WTC11 (cell line): ENCODE results near the gene ATP9A. TPM values are rescaled to one million over a fixed set of nuclear protein-coding genes. Genes with fewer than 3 reads are reported as not detected.

Experiments
- ATAC-seq: fragments of 200-7000 bp; cut with Tn5 transposase; 2 replicates; pipeline ENCODE4 v1.10.0; 2021; ENCODE audit warnings: mild to moderate bottlenecking, moderate library complexity
- CTCF ChIA-PET: fragments of 300-600 bp; sonication (Branson Sonifier 250); formaldehyde crosslinking; loops from one replicate; lab custom pipeline; 2021; ENCODE audit warnings: antibody characterized with exemption; lab: Charles Lee
- POLR2A ChIA-PET: fragments of 350-600 bp; sonication (Branson Sonifier 250); formaldehyde crosslinking; loops from one replicate; lab custom pipeline; 2021; ENCODE audit warnings: antibody characterized with exemption; lab: Charles Lee
- DNase-seq: peaks from one replicate; pipeline ENCODE4 v3.0.0; 2021; ENCODE audit warnings: low spot score
- H3K27ac Mint-ChIP-seq: 2 replicates; pipeline ENCODE4 v1.8.0; 2021; ENCODE audit warnings: mixed read lengths
- H3K27me3 Mint-ChIP-seq: 2 replicates; pipeline ENCODE4 v1.8.0; 2021; ENCODE audit warnings: low read depth, mild to moderate bottlenecking, moderate library complexity, mixed read lengths
- H3K36me3 Mint-ChIP-seq: 2 replicates; pipeline ENCODE4 v1.8.0; 2021; ENCODE audit warnings: mixed read lengths
- H3K4me1 Mint-ChIP-seq: 2 replicates; pipeline ENCODE4 v1.8.0; 2022; ENCODE audit warnings: mixed read lengths
- H3K4me3 Mint-ChIP-seq: 2 replicates; pipeline ENCODE4 v1.8.0; 2021; ENCODE audit warnings: mild to moderate bottlenecking, moderate library complexity, mixed read lengths
- H3K9me3 Mint-ChIP-seq: 2 replicates; pipeline ENCODE4 v1.8.0; 2021; ENCODE audit warnings: mixed read lengths
- ARID4B ChIP-seq: sonication (generic); formaldehyde crosslinking; IDR thresholded peaks from 2 replicates; pipeline ENCODE4 v1.8.0; 2023; ENCODE audit warnings: missing genetic modification reagents, mild to moderate bottlenecking, borderline replicate concordance
- E2F4 ChIP-seq: sonication (generic); formaldehyde crosslinking; IDR thresholded peaks from 2 replicates; pipeline ENCODE4 v1.8.1; 2022; ENCODE audit warnings: low read depth, mild to moderate bottlenecking, moderate library complexity, missing genetic modification reagents, borderline replicate concordance
- E2F5 ChIP-seq: sonication (generic); formaldehyde crosslinking; IDR thresholded peaks from 2 replicates; pipeline ENCODE4 v1.8.1; 2022; ENCODE audit warnings: mild to moderate bottlenecking, moderate library complexity, missing genetic modification reagents
- FOXP4 ChIP-seq: sonication (generic); formaldehyde crosslinking; IDR thresholded peaks from 2 replicates; pipeline ENCODE4 v1.8.0; 2022; ENCODE audit warnings: mild to moderate bottlenecking, missing genetic modification reagents
- HMGXB4 ChIP-seq: sonication (generic); formaldehyde crosslinking; IDR thresholded peaks from 2 replicates; pipeline ENCODE4 v1.8.1; 2023; ENCODE audit warnings: mild to moderate bottlenecking, moderate library complexity, missing genetic modification reagents
- JUN ChIP-seq: sonication (generic); formaldehyde crosslinking; IDR thresholded peaks from 2 replicates; pipeline ENCODE4 v1.8.0; 2023; ENCODE audit warnings: mild to moderate bottlenecking, missing genetic modification reagents
- KAT7 ChIP-seq: sonication (generic); formaldehyde crosslinking; IDR thresholded peaks from 2 replicates; pipeline ENCODE4 v1.8.1; 2023; ENCODE audit warnings: missing genetic modification reagents, mild to moderate bottlenecking, borderline replicate concordance
- NFYB ChIP-seq: sonication (generic); formaldehyde crosslinking; conservative IDR thresholded peaks from 2 replicates; pipeline ENCODE4 v1.8.0; 2022; ENCODE audit warnings: low read depth, missing genetic modification reagents
- RORB ChIP-seq: fragments of 250-450 bp; sonication (Bioruptor Pico); IDR thresholded peaks from 2 replicates; pipeline ENCODE4 v1.9.0; 2021; ENCODE audit warnings: mild to moderate bottlenecking
- SMAD4 ChIP-seq: sonication (generic); formaldehyde crosslinking; IDR thresholded peaks from 2 replicates; pipeline ENCODE4 v1.8.0; 2022; ENCODE audit warnings: mild to moderate bottlenecking, missing genetic modification reagents
- TEAD4 ChIP-seq: sonication (generic); formaldehyde crosslinking; IDR thresholded peaks from 2 replicates; pipeline ENCODE4 v1.8.0; 2022; ENCODE audit warnings: mild to moderate bottlenecking, missing genetic modification reagents
- USF1 ChIP-seq: sonication (generic); formaldehyde crosslinking; IDR thresholded peaks from 2 replicates; pipeline ENCODE4 v1.8.0; 2022; ENCODE audit warnings: mild to moderate bottlenecking, missing genetic modification reagents
- ZNF423 ChIP-seq: fragments of 250-450 bp; sonication (Bioruptor Pico); IDR thresholded peaks from 2 replicates; pipeline ENCODE4 v2.1.2; 2022; ENCODE audit warnings: mild to moderate bottlenecking, moderate library complexity
- ZNF512 ChIP-seq: sonication (generic); formaldehyde crosslinking; IDR thresholded peaks from 2 replicates; pipeline ENCODE4 v1.8.1; 2022; ENCODE audit warnings: missing genetic modification reagents, borderline replicate concordance
- total RNA-seq: library from RNA; stranded (reverse); gene quantifications from 3 replicates; pipeline ENCODE4 v1.2.3, GENCODE V29; 2021

The ATP9A gene
- total RNA-seq, 1 experiment from 2014 or later, result 5.0 TPM

GRCh38 chr20:51801122-51801822 is 33.1 kb upstream of the ATP9A start:
- Mint-ChIP-seq H3K27ac (peak overlapping the region; percentile 97), H3K4me3 (peak overlapping the region; percentile 95), H3K4me1 (peaks cover 39% of the 10 kb centered on the region), H3K36me3 (peaks cover 8% of the 10 kb centered on the region), H3K27me3 (no peaks in the 10 kb centered on the region), H3K9me3 (no peaks in the 10 kb centered on the region)
- POLR2A ChIA-PET, result interaction anchor here (0.5 to 1.5 kb wide), 4 partner anchors 25 to 305 kb away, joined by 3 to 6 read pairs (median 4); no protein-coding TSS in a partner anchor
- CTCF ChIA-PET, result interaction anchor here (0.6 to 2.5 kb wide), 37 partner anchors 10 to 415 kb away, joined by 3 to 44 read pairs (median 5); partner anchors contain the start of gene ZFP64
- DNase-seq (peak; percentile 59), ATAC-seq (no peak)
- 0 out of 2 replicates have a peak, but pooled peaks have one; percentile 60 for TF ChIP-seq SMAD4 (CRISPR knock-in tag)
- no peak for TF ChIP-seq RORB (CRISPR knock-in tag)
- peak; percentile 40; the same call in 1 of the 2 replicates for TF ChIP-seq HMGXB4 (CRISPR knock-in tag)
- 0 out of 2 replicates have a peak, but pooled peaks have one; percentile 9 for TF ChIP-seq E2F4 (CRISPR knock-in tag)
- TF ChIP-seq JUN (CRISPR knock-in tag), result peak; percentile 63; the same call in 1 of the 2 replicates
- peak; percentile 79; the same call in 1 of the 2 replicates for TF ChIP-seq KAT7 (CRISPR knock-in tag)
- 0 out of 2 replicates have a peak, but pooled peaks have one; percentile 2 for TF ChIP-seq FOXP4 (CRISPR knock-in tag)
- peak; percentile 26; the same call in 1 of the 2 replicates for TF ChIP-seq E2F5 (CRISPR knock-in tag)
- peak; percentile 31; the same call in 1 of the 2 replicates for TF ChIP-seq ARID4B
- 0 out of 2 replicates have a peak, but pooled peaks have one; percentile 28 for TF ChIP-seq USF1
- TF ChIP-seq ZNF512 (CRISPR knock-in tag), result no peak
- TF ChIP-seq ZNF423, result peak; percentile 95
- TF ChIP-seq TEAD4 (CRISPR knock-in tag), result 0 out of 2 replicates have a peak, but pooled peaks have one; percentile 35
- TF ChIP-seq NFYB (CRISPR knock-in tag), result no peak
